Measurements from ENCODE around the gene RAB10.

GRCh38 chr2:26048791-26049190 lies 14.9 kb downstream of the RAB10 start:
- TF ChIP-seq EZH2 (IDR thresholded peaks at IDR 0.05; ENCODE audit: low read depth, unreplicated experiment), result no peak
- TF ChIP-seq CTCF (conservative IDR thresholded peaks at IDR 0.05; ENCODE audit: low read depth in 2 of 2), result no peak
- TF ChIP-seq POLR2AphosphoS5 (IDR thresholded peaks at IDR 0.05; ENCODE audit: low read depth), result no peak
- TF ChIP-seq ETS1 (IDR thresholded peaks at IDR 0.05), result no peak

Data from GM23338 (cell line).